Activated CD8-positive, alpha-beta T cell treated with anti-CD3 and anti-CD28 coated beads, Interleukin-2, amount 10 ng/mL, durations not matched to agents 7 days and 5 days (primary cell): Measurements from ENCODE around the gene NEK8. TPM values are rescaled to one million over a fixed set of nuclear protein-coding genes. Genes with fewer than 3 reads are reported as not detected.
"Not testable (repeated sequence)": the region's sequence is repeated elsewhere in the genome, so short reads cannot be mapped to it uniquely, and the experiment has no call there.

Experiments
- ATAC-seq: fragments of 150-1000 bp; cut with Tn5 transposase; one replicate; pipeline ENCODE4 v1.10.0; 2021; ENCODE audit warnings: moderate library complexity
- CTCF ChIA-PET: fragments of 350-600 bp; sonication (Branson Sonifier 250); formaldehyde crosslinking; loops from one replicate; lab custom pipeline; 2021; ENCODE audit warnings: antibody characterized with exemption; lab: Charles Lee
- POLR2A ChIA-PET: fragments of 350-600 bp; sonication (Branson Sonifier 250); formaldehyde crosslinking; loops from one replicate; lab custom pipeline; 2021; ENCODE audit warnings: antibody characterized with exemption; lab: Charles Lee
- DNase-seq: peaks from one replicate; pipeline ENCODE4 v3.0.0-alpha.2; 2020
- H3K27ac Mint-ChIP-seq: one replicate; pipeline ENCODE4 v1.8.0; 2021; ENCODE audit warnings: mild to moderate bottlenecking, mixed read lengths
- H3K27me3 Mint-ChIP-seq: one replicate; pipeline ENCODE4 v1.8.0; 2021; ENCODE audit warnings: low read depth, mixed read lengths
- H3K36me3 Mint-ChIP-seq: one replicate; pipeline ENCODE4 v1.8.0; 2021; ENCODE audit warnings: low read depth, mixed read lengths
- H3K4me1 Mint-ChIP-seq: one replicate; pipeline ENCODE4 v1.8.0; 2021; ENCODE audit warnings: low read depth, mixed read lengths
- H3K4me3 Mint-ChIP-seq: one replicate; pipeline ENCODE4 v1.8.0; 2021; ENCODE audit warnings: mild to moderate bottlenecking, mixed read lengths
- H3K9me3 Mint-ChIP-seq: one replicate; pipeline ENCODE4 v1.8.0; 2022; ENCODE audit warnings: mixed read lengths; ENCODE audit not compliant: insufficient read depth
- total RNA-seq, 2 experiments: library from RNA; stranded (reverse); gene quantifications; one replicate each; pipeline ENCODE4 v1.2.3, GENCODE V29; 2021

Gene NEK8
- total RNA-seq, 2 experiments from 2014 or later, result 4.8 to 5.0 TPM

- POLR2A ChIA-PET, result interaction anchor here (0.5 to 2.8 kb wide), 17 partner anchors 8 to 672 kb away, joined by 3 to 22 read pairs (median 4); partner anchors contain the start of genes BLTP2, FAM222B, NEK8 and PROCA1
Observed at GRCh38 chr17:28720247-28720996, 8.2 kb upstream of the NEK8 start.

GRCh38 chr17:28720997-28721329 is 7.6 kb upstream of the NEK8 start:
- H3K9me3 Mint-ChIP-seq, ATAC-seq, DNase-seq, H3K27me3 Mint-ChIP-seq: not testable (repeated sequence)
- peaks cover 58% of the 10 kb centered on the region for H3K36me3 Mint-ChIP-seq
- peaks cover 65% of the 10 kb centered on the region for H3K4me1 Mint-ChIP-seq
- peak overlapping the region; percentile 97 for H3K27ac Mint-ChIP-seq
- ChIA-PET CTCF (interaction anchor here (1.4 to 4.2 kb wide), 4 partner anchors 10 to 229 kb away, joined by 3 to 46 read pairs (median 8); partner anchors contain the start of gene PROCA1), POLR2A (interaction anchor here (0.5 to 2.8 kb wide), 5 partner anchors 23 to 672 kb away, joined by 3 to 12 read pairs (median 5); partner anchors contain the start of genes BLTP2, SDF2, SUPT6H and TRAF4)
- H3K4me3 Mint-ChIP-seq, result peak overlapping the region; percentile 97

More at GRCh38 chr17:28720247-28720996, 8.2 kb upstream of the NEK8 start:
- peak overlapping the region; percentile 97 for H3K27ac Mint-ChIP-seq
- DNase-seq, result peak; percentile 61
- ATAC-seq, result peak; percentile 3
- peak overlapping the region; percentile 97 for H3K4me3 Mint-ChIP-seq
- peaks cover 55% of the 10 kb centered on the region for H3K36me3 Mint-ChIP-seq
- CTCF ChIA-PET, result interaction anchor here (0.6 to 4.2 kb wide), 14 partner anchors 8 to 233 kb away, joined by 3 to 46 read pairs (median 5); partner anchors contain the start of genes NEK8, PHF12, PROCA1 and TRAF4
- peaks cover 61% of the 10 kb centered on the region for H3K4me1 Mint-ChIP-seq
- no peaks in the 10 kb centered on the region for H3K9me3 Mint-ChIP-seq
- peaks cover 15% of the 10 kb centered on the region for H3K27me3 Mint-ChIP-seq

- no peak for ATAC-seq
Observed at GRCh38 chr17:28722417-28723158, 6.0 kb upstream of the NEK8 start.

GRCh38 chr17:28723159-28723835 is 5.3 kb upstream of the NEK8 start:
- ATAC-seq, result no peak
- ChIA-PET CTCF (interaction anchor here (4.2 to 8.3 kb wide), 2 partner anchors 24 to 26 kb away, joined by 46 to 736 read pairs; partner anchors contain the start of gene TRAF4), POLR2A (interaction anchor here (2.0 to 7.3 kb wide), 2 partner anchors 24 to 78 kb away, joined by 5 to 212 read pairs; partner anchors contain the start of genes BLTP2 and TRAF4)
- peaks cover 3% of the 10 kb centered on the region for H3K27me3 Mint-ChIP-seq
- H3K4me1 Mint-ChIP-seq, result peaks cover 72% of the 10 kb centered on the region
- DNase-seq, result no peak
- H3K36me3 Mint-ChIP-seq, result peaks cover 58% of the 10 kb centered on the region
- H3K27ac Mint-ChIP-seq, result no peak overlapping the region
- H3K4me3 Mint-ChIP-seq, result peak overlapping the region; percentile 2
- no peaks in the 10 kb centered on the region for H3K9me3 Mint-ChIP-seq

More at GRCh38 chr17:28722417-28723158, 6.0 kb upstream of the NEK8 start:
- Mint-ChIP-seq H3K4me1 (peaks cover 70% of the 10 kb centered on the region), H3K27ac (peak overlapping the region; percentile 97), H3K27me3 (peaks cover 9% of the 10 kb centered on the region), H3K36me3 (peaks cover 58% of the 10 kb centered on the region), H3K9me3 (no peaks in the 10 kb centered on the region), H3K4me3 (peak overlapping the region; percentile 97)
- ChIA-PET CTCF (interaction anchor here (1.1 to 4.2 kb wide), 3 partner anchors 12 to 203 kb away, joined by 3 to 46 read pairs (median 12); partner anchors contain the start of gene PROCA1), POLR2A (interaction anchor here (7.3 kb wide), 1 partner anchor 25 kb away, joined by 212 read pairs; the partner anchor contains the start of gene TRAF4)
- no peak for DNase-seq

GRCh38 chr17:28723836-28724499 is 4.6 kb upstream of the NEK8 start:
- ChIA-PET POLR2A (interaction anchor here (2.0 to 7.3 kb wide), 2 partner anchors 23 to 79 kb away, joined by 5 to 212 read pairs; partner anchors contain the start of genes BLTP2 and TRAF4), CTCF (interaction anchor here (1.6 to 8.3 kb wide), 3 partner anchors 23 to 229 kb away, joined by 6 to 736 read pairs (median 84); partner anchors contain the start of genes PHF12 and TRAF4)
- H3K9me3 Mint-ChIP-seq, DNase-seq, H3K27me3 Mint-ChIP-seq, ATAC-seq: not testable (repeated sequence)
- Mint-ChIP-seq H3K36me3 (peaks cover 58% of the 10 kb centered on the region), H3K27ac (peak overlapping the region; percentile 91), H3K4me1 (peaks cover 70% of the 10 kb centered on the region), H3K4me3 (peak overlapping the region; percentile 86)

GRCh38 chr17:28724500-28725165 is 4.0 kb upstream of the NEK8 start:
- no peaks in the 10 kb centered on the region for H3K27me3 Mint-ChIP-seq
- peaks cover 71% of the 10 kb centered on the region for H3K4me1 Mint-ChIP-seq
- no peaks in the 10 kb centered on the region for H3K9me3 Mint-ChIP-seq
- ATAC-seq (no peak), DNase-seq (no peak)
- H3K4me3 Mint-ChIP-seq, result peak overlapping the region; percentile 86
- ChIA-PET CTCF (interaction anchor here (1.0 to 8.3 kb wide), 6 partner anchors 22 to 392 kb away, joined by 3 to 736 read pairs (median 4); partner anchors contain the start of genes DHRS13, PHF12 and TRAF4), POLR2A (interaction anchor here (0.6 to 7.3 kb wide), 4 partner anchors 11 to 118 kb away, joined by 3 to 212 read pairs (median 10); partner anchors contain the start of genes BLTP2, FAM222B and TRAF4)
- H3K36me3 Mint-ChIP-seq, result peaks cover 60% of the 10 kb centered on the region
- H3K27ac Mint-ChIP-seq, result peak overlapping the region; percentile 91

- H3K4me1 Mint-ChIP-seq, result peaks cover 74% of the 10 kb centered on the region
- CTCF ChIA-PET, result interaction anchor here (0.5 to 8.3 kb wide), 11 partner anchors 14 to 391 kb away, joined by 3 to 736 read pairs (median 13); partner anchors contain the start of genes DHRS13, FLOT2, PHF12 and PROCA1
Observed at GRCh38 chr17:28725166-28725659, 3.4 kb upstream of the NEK8 start.

GRCh38 chr17:28725660-28726225 is 2.8 kb upstream of the NEK8 start:
- ChIA-PET POLR2A (interaction anchor here (0.6 to 7.3 kb wide), 8 partner anchors 10 to 227 kb away, joined by 3 to 212 read pairs (median 8); partner anchors contain the start of genes BLTP2, FAM222B, FLOT2 and PHF12), CTCF (interaction anchor here (0.5 to 8.3 kb wide), 42 partner anchors 10 to 391 kb away, joined by 3 to 736 read pairs (median 14); partner anchors contain the start of genes BLTP2, DHRS13, FAM222B and FLOT2)
- H3K36me3 Mint-ChIP-seq, result peaks cover 50% of the 10 kb centered on the region
- H3K4me3 Mint-ChIP-seq, result peak overlapping the region; percentile 86
- DNase-seq, result no peak
- peak overlapping the region; percentile 91 for H3K27ac Mint-ChIP-seq
- no peaks in the 10 kb centered on the region for H3K27me3 Mint-ChIP-seq
- peaks cover 72% of the 10 kb centered on the region for H3K4me1 Mint-ChIP-seq
- ATAC-seq, result no peak
- no peaks in the 10 kb centered on the region for H3K9me3 Mint-ChIP-seq

More at GRCh38 chr17:28725166-28725659, 3.4 kb upstream of the NEK8 start:
- Mint-ChIP-seq H3K9me3 (no peaks in the 10 kb centered on the region), H3K4me3 (peak overlapping the region; percentile 86), H3K27ac (peak overlapping the region; percentile 91), H3K27me3 (no peaks in the 10 kb centered on the region), H3K36me3 (peaks cover 55% of the 10 kb centered on the region)
- DNase-seq (peak; percentile 41), ATAC-seq (no peak)
- POLR2A ChIA-PET, result interaction anchor here (0.6 to 7.3 kb wide), 7 partner anchors 10 to 173 kb away, joined by 3 to 212 read pairs (median 6); partner anchors contain the start of genes BLTP2, FAM222B, FLOT2 and TRAF4

- peaks cover 45% of the 10 kb centered on the region for H3K36me3 Mint-ChIP-seq
- POLR2A ChIA-PET, result interaction anchor here (0.6 to 7.3 kb wide), 14 partner anchors 11 to 226 kb away, joined by 3 to 212 read pairs (median 8); partner anchors contain the start of genes DHRS13, FAM222B, FLOT2 and PHF12
- peak; percentile 64 for ATAC-seq
- peaks cover 67% of the 10 kb centered on the region for H3K4me1 Mint-ChIP-seq
- H3K9me3 Mint-ChIP-seq, result no peaks in the 10 kb centered on the region
- DNase-seq, result peak; percentile 86
- H3K27ac Mint-ChIP-seq, result peak within 1 kb of the TSS; percentile 99
- CTCF ChIA-PET, result interaction anchor here (0.6 to 8.3 kb wide), 56 partner anchors 9 to 414 kb away, joined by 3 to 736 read pairs (median 8); partner anchors contain the start of genes BLTP2, DHRS13, FAM222B and FLOT2
- peak within 1 kb of the TSS; percentile 94 for H3K4me3 Mint-ChIP-seq
- H3K27me3 Mint-ChIP-seq, result no peaks in the 10 kb centered on the region
Observed at GRCh38 chr17:28726226-28726626, 2.4 kb upstream of the NEK8 start, which contains the start of gene TLCD1. Gene TLCD1, minus strand, starts transcription at chr17:28726233. Its CDS starts 136 bp downstream, at chr17:28726097.
